Choroid plexus epithelial cell (primary cell): ENCODE results near the gene DCBLD1.

Source experiments
- DNase-seq: peaks from one replicate; pipeline ENCODE4 v3.0.0-alpha.2; 2010; ENCODE audit warnings: low read depth
- H3K4me3 ChIP-seq: 2 replicates; pipeline ENCODE4 v1.5.1; 2011; ENCODE audit warnings: low read depth, mild to moderate bottlenecking, control low read depth, low read length, moderate library complexity
- CTCF ChIP-seq: conservative IDR thresholded peaks from 2 replicates; pipeline ENCODE4 v1.5.1; 2011; ENCODE audit warnings: low read depth, mild to moderate bottlenecking, control low read depth, inconsistent platforms, low read length, moderate library complexity

DCBLD1 gene

GRCh38 chr6:117547688-117548621, 65.5 kb downstream of the DCBLD1 start:
- DNase-seq, result peak; percentile 62
- TF ChIP-seq CTCF, result peak; percentile 23
- H3K4me3 ChIP-seq, result peak overlapping the region; percentile 63

- DNase-seq, result peak; percentile 87
- H3K4me3 ChIP-seq, result peak overlapping the region; percentile 63
- TF ChIP-seq CTCF, result no peak
Observed at GRCh38 chr6:117548797-117549301, 66.4 kb downstream of the DCBLD1 start.

GRCh38 chr6:117549611-117550010, 67.1 kb downstream of the DCBLD1 start:
- DNase-seq, result no peak
- no peak for TF ChIP-seq CTCF
- peak overlapping the region; percentile 11 for H3K4me3 ChIP-seq

GRCh38 chr6:117550078-117550600, 67.7 kb downstream of the DCBLD1 start:
- DNase-seq, result no peak
- no peak overlapping the region for H3K4me3 ChIP-seq
- TF ChIP-seq CTCF, result no peak

- TF ChIP-seq CTCF, result no peak
- H3K4me3 ChIP-seq, result no peak overlapping the region
- peak; percentile 19 for DNase-seq
Observed at GRCh38 chr6:117550618-117551242, 68.3 kb downstream of the DCBLD1 start.

GRCh38 chr6:117552618-117553017, 70.1 kb downstream of the DCBLD1 start:
- DNase-seq, result peak; percentile 26
- TF ChIP-seq CTCF, result no peak
- H3K4me3 ChIP-seq, result no peak overlapping the region
